Measurements from ENCODE around the gene SHCBP1L.
A peak's percentile ranks its signal among the peaks of the same experiment; 100 is the strongest.
"Not testable (repeated sequence)": the region's sequence is repeated elsewhere in the genome, so short reads cannot be mapped to it uniquely, and the experiment has no call there.

The SHCBP1L gene

GRCh38 chr1:182968151-182968741 lies 15.3 kb upstream of the SHCBP1L start:
- no peak for DNase-seq (ENCODE audit: low read depth)
- H3K4me3 ChIP-seq (ENCODE audit: low read depth, low read length): no peak overlapping the region

GRCh38 chr1:182965861-182966260 lies 12.9 kb upstream of the SHCBP1L start:
- no peak for DNase-seq (ENCODE audit: low read depth)
- no peak overlapping the region for H3K4me3 ChIP-seq (ENCODE audit: low read depth, low read length)

GRCh38 chr1:182965096-182965495 lies 12.1 kb upstream of the SHCBP1L start:
- no peak overlapping the region for H3K4me3 ChIP-seq (ENCODE audit: low read depth, low read length)
- no peak for DNase-seq (ENCODE audit: low read depth)

- DNase-seq (ENCODE audit: low read depth): peak; percentile 73
Observed at GRCh38 chr1:182962554-182963115, 9.7 kb upstream of the SHCBP1L start.

GRCh38 chr1:182960046-182960445 lies 7.1 kb upstream of the SHCBP1L start:
- H3K4me3 ChIP-seq (ENCODE audit: low read depth, low read length): no peak overlapping the region
- DNase-seq (ENCODE audit: low read depth): no peak

More at GRCh38 chr1:182962554-182963115, 9.7 kb upstream of the SHCBP1L start:
- no peak overlapping the region for H3K4me3 ChIP-seq (ENCODE audit: low read depth, low read length)

- no peak overlapping the region for H3K4me3 ChIP-seq (ENCODE audit: low read depth, low read length)
- no peak for DNase-seq (ENCODE audit: low read depth)
Observed at GRCh38 chr1:182957902-182958395, 5.0 kb upstream of the SHCBP1L start.

- no peak for DNase-seq (ENCODE audit: low read depth)
- no peak overlapping the region for H3K4me3 ChIP-seq (ENCODE audit: low read depth, low read length)
Observed at GRCh38 chr1:182956708-182957365, 3.9 kb upstream of the SHCBP1L start.

- H3K4me3 ChIP-seq (ENCODE audit: low read depth, low read length): no peak overlapping the region
- DNase-seq (ENCODE audit: low read depth): peak; percentile 83
Observed at GRCh38 chr1:182955596-182956588, 2.9 kb upstream of the SHCBP1L start.

- H3K4me3 ChIP-seq (ENCODE audit: low read depth, low read length): no peak overlapping the region
- no peak for DNase-seq (ENCODE audit: low read depth)
Observed at GRCh38 chr1:182953826-182954225, 860 bp upstream of the SHCBP1L start.

GRCh38 chr1:182943336-182943735 lies 9.6 kb downstream of the SHCBP1L start:
- H3K4me3 ChIP-seq (ENCODE audit: low read depth, low read length); DNase-seq (ENCODE audit: low read depth): not testable (repeated sequence)

- H3K4me3 ChIP-seq (ENCODE audit: low read depth, low read length): peak overlapping the region; percentile 25
- not testable (repeated sequence) for DNase-seq (ENCODE audit: low read depth)
Observed at GRCh38 chr1:182942145-182942544, 10.8 kb downstream of the SHCBP1L start.

GRCh38 chr1:182939413-182939812 lies 13.6 kb downstream of the SHCBP1L start:
- no peak for DNase-seq (ENCODE audit: low read depth)
- H3K4me3 ChIP-seq (ENCODE audit: low read depth, low read length): no peak overlapping the region

GRCh38 chr1:182935716-182936115 lies 17.2 kb downstream of the SHCBP1L start:
- no peak overlapping the region for H3K4me3 ChIP-seq (ENCODE audit: low read depth, low read length)
- no peak for DNase-seq (ENCODE audit: low read depth)

- H3K4me3 ChIP-seq (ENCODE audit: low read depth, low read length): no peak overlapping the region
- DNase-seq (ENCODE audit: low read depth): no peak
Observed at GRCh38 chr1:182930985-182931384, 22.0 kb downstream of the SHCBP1L start.

GRCh38 chr1:182927693-182928433 lies 25.1 kb downstream of the SHCBP1L start:
- H3K4me3 ChIP-seq (ENCODE audit: low read depth, low read length): no peak overlapping the region
- no peak for DNase-seq (ENCODE audit: low read depth)

- no peak for DNase-seq (ENCODE audit: low read depth)
Observed at GRCh38 chr1:182925661-182926060, 27.3 kb downstream of the SHCBP1L start.

GRCh38 chr1:182917378-182917777 lies 35.6 kb downstream of the SHCBP1L start:
- no peak overlapping the region for H3K4me3 ChIP-seq (ENCODE audit: low read depth, low read length)
- DNase-seq (ENCODE audit: low read depth): no peak

More at GRCh38 chr1:182925661-182926060, 27.3 kb downstream of the SHCBP1L start:
- H3K4me3 ChIP-seq (ENCODE audit: low read depth, low read length): no peak overlapping the region

- H3K4me3 ChIP-seq (ENCODE audit: low read depth, low read length): no peak overlapping the region
- no peak for DNase-seq (ENCODE audit: low read depth)
Observed at GRCh38 chr1:182913401-182913800, 39.6 kb downstream of the SHCBP1L start.

- no peak for DNase-seq (ENCODE audit: low read depth)
- H3K4me3 ChIP-seq (ENCODE audit: low read depth, low read length): no peak overlapping the region
Observed at GRCh38 chr1:182910143-182910542, 42.8 kb downstream of the SHCBP1L start.
